Measurements from ENCODE around the gene BBS12.

The BBS12 gene

GRCh38 chr4:122692641-122693520 is 39.6 kb upstream of the BBS12 start:
- DNase-seq (ENCODE audit: extremely low read depth, low read depth), result no peak
- TF ChIP-seq CTCF (IDR thresholded peaks at IDR 0.05; ENCODE audit: low read depth, low read length, missing control alignments), result no peak
- H3K4me3 ChIP-seq (replicated peaks; ENCODE audit: low read depth, low read length), result no peak overlapping the region

GRCh38 chr4:122695226-122695625 is 37.3 kb upstream of the BBS12 start:
- no peak for DNase-seq (ENCODE audit: extremely low read depth, low read depth)
- H3K4me3 ChIP-seq (replicated peaks; ENCODE audit: low read depth, low read length), result no peak overlapping the region
- TF ChIP-seq CTCF (IDR thresholded peaks at IDR 0.05; ENCODE audit: low read depth, low read length, missing control alignments), result no peak

- peak; percentile 32 for DNase-seq (ENCODE audit: extremely low read depth, low read depth)
- TF ChIP-seq CTCF (IDR thresholded peaks at IDR 0.05; ENCODE audit: low read depth, low read length, missing control alignments), result no peak
- H3K4me3 ChIP-seq (replicated peaks; ENCODE audit: low read depth, low read length), result no peak overlapping the region
These were observed 32.3 kb upstream of the BBS12 start for GRCh38 chr4:122700178-122700725.

- TF ChIP-seq CTCF (IDR thresholded peaks at IDR 0.05; ENCODE audit: low read depth, low read length, missing control alignments), result no peak
These were observed 31.4 kb upstream of the BBS12 start for GRCh38 chr4:122701061-122701460.

GRCh38 chr4:122701965-122702364 is 30.5 kb upstream of the BBS12 start:
- H3K4me3 ChIP-seq (replicated peaks; ENCODE audit: low read depth, low read length), result no peak overlapping the region
- TF ChIP-seq CTCF (IDR thresholded peaks at IDR 0.05; ENCODE audit: low read depth, low read length, missing control alignments), result no peak
- DNase-seq (ENCODE audit: extremely low read depth, low read depth), result no peak

More at GRCh38 chr4:122701061-122701460, 31.4 kb upstream of the BBS12 start:
- no peak overlapping the region for H3K4me3 ChIP-seq (replicated peaks; ENCODE audit: low read depth, low read length)
- no peak for DNase-seq (ENCODE audit: extremely low read depth, low read depth)

- no peak for TF ChIP-seq CTCF (IDR thresholded peaks at IDR 0.05; ENCODE audit: low read depth, low read length, missing control alignments)
- DNase-seq (ENCODE audit: extremely low read depth, low read depth), result no peak
These were observed 29.6 kb upstream of the BBS12 start for GRCh38 chr4:122702939-122703338.

More at GRCh38 chr4:122702939-122703338, 29.6 kb upstream of the BBS12 start:
- no peak overlapping the region for H3K4me3 ChIP-seq (replicated peaks; ENCODE audit: low read depth, low read length)
